ENCODE measurements around the gene CCBE1.
"Not testable (repeated sequence)": the region's sequence is repeated elsewhere in the genome, so short reads cannot be mapped to it uniquely, and the experiment has no call there.

CCBE1 gene

GRCh38 chr18:59681521-59682004 is 15.7 kb downstream of the CCBE1 start:
- DNase-seq (ENCODE audit: low spot score), result no peak

GRCh38 chr18:59681051-59681450 is 16.2 kb downstream of the CCBE1 start:
- no peak for DNase-seq (ENCODE audit: low spot score)

GRCh38 chr18:59675346-59675745 is 21.9 kb downstream of the CCBE1 start:
- no peak for DNase-seq (ENCODE audit: low spot score)

DNA sequence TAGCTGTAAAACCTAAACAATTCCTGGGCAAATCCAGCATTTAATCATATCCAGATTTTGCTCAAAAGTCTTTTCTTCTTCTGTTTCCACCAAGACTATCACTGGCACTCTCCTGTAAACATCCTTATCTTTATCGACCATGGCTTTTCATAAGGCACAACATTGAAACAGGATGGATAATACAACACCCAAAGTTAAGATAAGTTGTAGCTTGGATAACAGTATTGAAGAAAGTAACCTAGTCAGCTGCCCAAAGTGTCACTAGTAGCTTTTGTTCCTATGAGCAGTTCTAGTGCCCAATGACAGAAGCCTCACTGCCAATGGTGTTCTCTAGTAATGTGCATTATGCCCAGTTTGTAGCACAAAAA is 22.3 kb downstream of the CCBE1 start:
- DNase-seq (ENCODE audit: low spot score), result no peak

GRCh38 chr18:59674186-59674902 is 22.9 kb downstream of the CCBE1 start:
- DNase-seq (ENCODE audit: low spot score), result no peak

- no peak for DNase-seq (ENCODE audit: low spot score)
Observed at GRCh38 chr18:59672235-59672711, 24.9 kb downstream of the CCBE1 start.

GRCh38 chr18:59671551-59671950 is 25.7 kb downstream of the CCBE1 start:
- no peak for DNase-seq (ENCODE audit: low spot score)

DNA sequence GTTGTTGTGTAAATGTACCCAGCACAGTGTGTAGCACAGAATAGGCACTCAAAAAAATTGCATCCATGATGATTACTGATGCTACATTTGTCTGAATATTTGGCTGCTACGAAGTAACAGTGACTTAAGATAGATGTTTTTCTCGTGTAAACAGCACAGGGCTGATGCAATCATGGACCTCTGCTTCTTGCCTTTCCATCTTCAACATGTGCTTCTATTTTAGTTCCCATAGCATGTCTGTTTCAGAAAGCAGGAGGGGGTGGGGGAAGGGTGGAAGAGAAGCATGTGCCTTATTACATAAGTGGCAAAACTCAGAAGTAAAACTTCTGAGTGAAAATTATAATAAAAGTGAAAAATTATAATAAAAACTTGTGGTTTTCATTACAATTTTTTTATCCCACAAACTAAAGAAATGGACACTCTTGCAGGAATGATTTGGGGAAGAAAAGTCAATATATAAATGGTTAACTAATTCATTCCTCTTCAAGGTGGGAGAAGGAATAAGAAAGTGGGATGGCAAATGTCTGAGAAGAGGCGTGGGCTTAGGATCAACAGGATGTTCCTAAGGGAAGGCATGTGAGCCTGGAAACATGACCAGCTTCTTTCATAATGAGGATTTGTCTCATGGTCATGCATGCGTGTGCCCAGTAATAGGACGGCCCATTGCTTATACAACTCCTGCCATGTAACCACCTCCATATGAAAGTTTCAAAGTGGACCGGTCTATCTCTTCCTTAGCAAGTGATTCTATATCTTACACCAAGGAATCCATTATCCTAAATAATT is 27.2 kb downstream of the CCBE1 start:
- DNase-seq (ENCODE audit: low spot score), result no peak

GRCh38 chr18:59667488-59667887 is 29.7 kb downstream of the CCBE1 start:
- DNase-seq (ENCODE audit: low spot score), result no peak

GRCh38 chr18:59666007-59666402 is 31.2 kb downstream of the CCBE1 start:
- not testable (repeated sequence) for DNase-seq (ENCODE audit: low spot score)

DNA sequence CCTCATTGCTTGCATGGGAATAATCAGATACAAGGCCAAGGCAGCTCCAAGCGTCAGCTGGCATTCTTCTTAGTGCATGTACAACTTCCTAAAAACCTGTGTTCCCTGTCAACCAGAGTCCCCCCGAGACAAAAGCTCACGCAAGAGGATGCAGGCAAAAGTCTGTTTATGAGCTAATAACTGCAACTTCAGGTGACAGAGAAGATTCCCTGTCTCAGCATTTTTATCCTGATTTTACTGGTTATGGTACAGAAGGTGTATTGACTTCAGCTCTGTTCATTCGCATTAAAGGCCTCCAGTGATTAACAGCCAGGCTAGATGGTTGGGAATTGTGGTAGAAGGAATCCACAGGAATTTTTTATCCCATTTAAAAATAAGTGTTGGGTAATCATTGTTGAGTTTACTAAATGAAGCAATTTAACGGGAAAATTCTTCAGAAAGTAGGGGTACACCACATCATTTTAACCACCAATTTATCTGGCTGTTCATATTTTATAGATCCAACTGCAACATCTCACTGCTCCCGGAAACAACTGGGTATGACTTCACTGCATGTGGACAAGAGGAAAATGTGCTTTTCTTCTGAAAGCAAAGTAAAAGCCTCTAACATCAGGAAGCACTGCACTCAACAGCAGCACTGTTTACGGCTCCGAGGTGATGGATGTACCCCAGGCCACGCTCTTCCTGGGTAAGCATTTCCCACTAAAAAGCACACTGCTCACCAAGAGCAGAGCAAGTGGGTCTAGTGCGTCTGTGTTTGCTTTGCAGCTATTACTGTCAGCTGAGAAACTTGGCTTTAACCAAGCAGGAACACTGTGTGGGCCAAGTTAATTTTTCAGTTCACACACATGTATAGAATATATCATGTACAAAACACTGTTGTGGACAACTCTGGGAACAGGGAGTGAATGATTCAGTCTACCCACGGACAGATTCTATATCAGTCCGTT is 31.9 kb downstream of the CCBE1 start:
- DNase-seq (ENCODE audit: low spot score), result no peak

GRCh38 chr18:59664329-59664728 is 32.9 kb downstream of the CCBE1 start:
- no peak for DNase-seq (ENCODE audit: low spot score)

GRCh38 chr18:59663096-59663495 is 34.1 kb downstream of the CCBE1 start:
- no peak for DNase-seq (ENCODE audit: low spot score)

DNA sequence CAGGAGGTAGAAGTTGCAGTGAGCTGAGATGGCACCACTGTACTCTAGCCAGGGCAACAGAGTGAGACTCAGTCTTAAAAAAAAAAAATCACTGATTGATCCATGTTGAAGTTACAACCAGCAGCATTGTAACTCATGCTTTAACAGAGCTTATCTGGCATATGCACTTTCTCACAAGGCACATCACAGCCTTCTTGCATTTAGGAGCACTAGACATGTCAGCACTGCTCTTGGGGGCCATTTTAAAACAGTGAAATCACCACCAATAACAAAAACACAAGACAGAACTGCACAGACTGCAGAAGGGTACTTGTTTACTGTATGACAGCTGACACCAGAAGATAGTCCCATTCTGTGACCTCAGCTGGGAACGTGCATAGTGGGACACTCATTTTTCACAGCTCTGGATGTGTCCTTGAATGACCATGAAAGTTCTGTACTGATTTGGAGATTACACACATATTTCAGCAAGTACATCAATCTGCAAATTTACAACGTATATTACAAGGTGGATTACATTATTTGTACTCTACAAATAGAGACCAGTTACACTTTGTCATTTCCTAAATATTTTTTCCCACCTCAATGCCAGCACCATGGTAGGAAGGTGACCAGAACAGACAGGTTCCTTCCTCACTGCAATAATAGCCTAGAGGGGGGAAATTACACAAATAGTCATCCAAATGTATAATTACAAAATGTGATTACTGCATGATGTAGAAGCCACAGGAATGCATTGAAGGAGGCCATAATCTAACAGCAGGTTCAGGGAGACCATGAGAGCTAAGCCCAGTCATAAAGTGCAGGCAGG is 35.1 kb downstream of the CCBE1 start:
- DNase-seq (ENCODE audit: low spot score), result no peak

DNA sequence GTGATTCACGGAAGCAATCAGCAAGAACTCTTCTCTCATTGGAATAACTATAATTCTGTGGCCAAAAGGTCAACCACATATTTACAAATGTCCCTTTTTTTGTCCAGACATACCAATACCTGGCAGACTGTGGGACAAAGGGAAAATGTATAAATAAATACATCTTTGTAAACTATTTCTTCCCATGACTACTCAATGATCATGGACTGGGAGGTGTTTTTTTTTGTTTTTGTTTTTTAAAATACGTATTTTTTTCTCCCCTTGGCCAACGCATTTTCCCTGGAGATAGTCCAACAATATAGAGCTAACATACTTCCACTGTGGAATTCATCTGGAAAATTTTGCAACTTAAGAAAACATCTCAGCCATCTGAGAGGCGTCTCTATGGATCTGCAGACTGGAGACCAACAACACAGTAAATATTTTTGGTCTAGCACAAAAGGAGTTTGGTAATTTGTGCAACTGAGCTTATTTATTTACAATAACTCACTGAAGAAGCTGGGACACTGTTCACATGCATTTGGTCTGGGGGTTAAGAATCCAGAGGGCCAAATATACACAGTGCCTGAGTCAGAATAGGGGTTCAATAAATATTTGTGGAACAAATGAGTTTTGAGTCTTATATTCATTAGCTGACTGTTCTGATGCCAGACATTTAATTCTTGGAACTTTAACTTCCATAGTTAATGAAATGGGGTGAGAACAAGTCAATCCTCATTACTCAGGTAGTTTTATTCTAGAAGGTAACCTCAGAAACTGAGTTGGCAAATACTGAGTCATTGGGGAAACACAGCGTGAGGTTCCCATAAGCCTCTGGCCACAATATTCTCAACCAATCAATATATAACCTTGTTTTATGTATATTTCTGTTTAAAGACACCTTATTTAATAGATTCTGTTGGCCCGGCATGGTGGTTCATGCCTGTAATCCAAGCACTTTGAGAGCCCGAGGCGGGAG is 36.2 kb downstream of the CCBE1 start:
- no peak for DNase-seq (ENCODE audit: low spot score)

DNA sequence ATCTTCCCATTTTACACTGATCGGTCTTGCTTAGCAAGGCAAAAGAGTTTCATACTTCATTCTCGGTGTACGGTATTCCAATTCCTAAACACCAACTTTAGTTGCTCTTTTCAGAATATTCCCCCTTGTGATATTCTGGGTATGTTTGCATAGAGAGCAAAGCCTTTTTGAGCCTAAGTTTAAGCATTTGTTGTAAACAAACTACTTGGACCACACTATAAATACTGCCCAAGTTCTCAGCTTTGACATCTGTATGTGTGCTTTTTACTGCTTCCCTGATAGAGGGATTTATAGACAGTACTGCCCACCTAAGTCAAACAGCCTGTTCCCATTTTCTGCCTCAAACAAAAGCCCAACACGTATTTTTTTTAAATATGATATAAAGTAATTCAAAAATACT is 36.9 kb downstream of the CCBE1 start:
- no peak for DNase-seq (ENCODE audit: low spot score)

DNA sequence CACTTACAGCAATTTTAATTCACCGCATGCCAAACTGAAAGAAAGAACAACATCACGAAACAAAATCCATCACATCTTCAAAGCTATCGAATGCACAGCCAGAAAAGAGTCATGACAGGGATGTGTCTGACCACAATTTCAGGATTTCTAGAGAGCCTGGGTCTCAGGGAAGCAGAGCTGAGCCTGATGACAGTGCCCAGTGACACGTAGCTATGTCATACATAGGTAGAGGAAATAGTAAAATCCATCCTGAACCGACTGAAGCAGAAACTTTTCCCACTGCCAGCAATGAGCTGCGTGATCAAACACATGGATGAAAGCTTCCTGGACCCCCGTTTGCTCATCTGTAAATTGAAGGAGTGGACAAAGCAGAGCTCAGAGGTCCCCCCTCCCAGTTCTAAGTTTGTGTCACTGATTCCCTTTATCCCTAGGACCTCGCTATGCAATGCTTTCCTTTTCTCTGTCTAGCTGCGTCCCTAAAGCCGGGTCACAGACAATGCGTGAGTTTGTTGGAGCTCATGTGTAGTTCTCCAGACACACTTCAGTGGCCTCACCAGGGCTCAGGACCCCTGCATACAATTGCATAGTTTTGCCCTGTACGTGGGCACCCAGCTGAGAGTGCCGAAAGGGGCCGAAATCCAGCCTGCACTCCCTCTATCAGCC is 37.6 kb downstream of the CCBE1 start:
- DNase-seq (ENCODE audit: low spot score), result no peak

- no peak for DNase-seq (ENCODE audit: low spot score)
Observed at GRCh38 chr18:59658941-59659340, 38.3 kb downstream of the CCBE1 start.

DNA sequence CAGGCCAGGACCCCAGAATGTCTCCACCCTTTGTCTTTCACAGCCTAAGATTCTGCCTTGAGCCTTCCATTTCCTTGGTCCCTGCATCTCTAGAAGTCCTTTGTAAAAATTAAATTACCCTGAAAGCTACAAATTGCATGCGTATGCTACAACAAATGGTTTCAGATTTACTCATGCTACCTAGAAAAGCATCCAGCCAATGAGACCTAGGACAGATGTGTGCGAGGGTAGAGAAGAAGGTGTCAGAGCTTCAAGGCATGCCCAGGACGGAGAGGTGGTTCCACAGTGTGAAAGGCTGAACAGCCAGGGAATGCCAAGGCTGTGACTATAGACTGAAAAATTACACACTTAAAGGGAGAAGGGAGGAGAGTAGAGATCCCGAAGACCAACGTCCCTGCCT is 40.2 kb downstream of the CCBE1 start:
- no peak for DNase-seq (ENCODE audit: low spot score)
